ENCODE results near the gene C7orf25.

The C7orf25 gene

GRCh38 chr7:42869131-42870020, 42.5 kb downstream of the C7orf25 start (continued):
- TF ChIP-seq ZSCAN18 (tag by site-specific recombination; IDR thresholded peaks at IDR 0.05), result no peak
- TF ChIP-seq ZNF394 (tag by site-specific recombination; IDR thresholded peaks at IDR 0.05; ENCODE audit: borderline replicate concordance), result no peak
- no peak for TF ChIP-seq ZNF777 (tag by site-specific recombination; IDR thresholded peaks at IDR 0.05; ENCODE audit: borderline replicate concordance)
- TF ChIP-seq ZNF324 (tag by site-specific recombination; IDR thresholded peaks at IDR 0.05), result no peak
- no peak for TF ChIP-seq ZNF521 (tag by site-specific recombination; IDR thresholded peaks at IDR 0.05)
- TF ChIP-seq ZNF292 (tag by site-specific recombination; IDR thresholded peaks at IDR 0.05; ENCODE audit: borderline replicate concordance, low read depth), result no peak
- TF ChIP-seq GLIS1 (tag by site-specific recombination; IDR thresholded peaks at IDR 0.05), result 0 out of 2 replicates have a peak, but pooled peaks have one; percentile 10
- TF ChIP-seq ZNF580 (tag by site-specific recombination; IDR thresholded peaks at IDR 0.05), result no peak
- no peak for TF ChIP-seq ZNF266 (tag by site-specific recombination; IDR thresholded peaks at IDR 0.05; ENCODE audit: low read depth)
- no peak for TF ChIP-seq ZNF221 (tag by site-specific recombination; IDR thresholded peaks at IDR 0.05; ENCODE audit: borderline replicate concordance)
- TF ChIP-seq KLF10 (tag by site-specific recombination; IDR thresholded peaks at IDR 0.05), result no peak

- Histone ChIP-seq H3K36me3 (ENCODE audit: control insufficient read depth in 2 of 2, insufficient read depth in 1 of 2, low read length in 2 of 2) (no peaks in the 10 kb centered on the region), H3K27ac (ENCODE audit: extremely low read depth, low read depth, low read length) (no peak overlapping the region), H3K4me3 (ENCODE audit: low read depth, low read length) (no peak overlapping the region), H3K9me3 (ENCODE audit: control insufficient read depth, insufficient read depth, low read depth, low read length) (no peaks in the 10 kb centered on the region), H3K4me1 (ENCODE audit: control insufficient read depth, insufficient read depth, low read length) (no peaks in the 10 kb centered on the region)
- POLR2A ChIA-PET, result no interaction called here
- TF ChIP-seq ZNF777 (tag by site-specific recombination; IDR thresholded peaks at IDR 0.05; ENCODE audit: borderline replicate concordance), result no peak
- TF ChIP-seq GLI4 (tag by site-specific recombination; IDR thresholded peaks at IDR 0.05), result no peak
- no peak for TF ChIP-seq ZNF214 (tag by site-specific recombination; IDR thresholded peaks at IDR 0.05; ENCODE audit: borderline replicate concordance)
- TF ChIP-seq ZBTB48 (tag by site-specific recombination; IDR thresholded peaks at IDR 0.05), result no peak
- no peak for TF ChIP-seq ZNF280C (tag by site-specific recombination; IDR thresholded peaks at IDR 0.05)
- TF ChIP-seq TRIM28 (IDR thresholded peaks at IDR 0.05; ENCODE audit: borderline replicate concordance, low read length), result no peak
- TF ChIP-seq ZNF600 (tag by site-specific recombination; IDR thresholded peaks at IDR 0.05), result no peak
- no peak for TF ChIP-seq ZNF654 (tag by site-specific recombination; IDR thresholded peaks at IDR 0.05; ENCODE audit: low read depth)
- no peak for TF ChIP-seq KLF17 (tag by site-specific recombination; IDR thresholded peaks at IDR 0.05)
- TF ChIP-seq ZSCAN23 (tag by site-specific recombination; IDR thresholded peaks at IDR 0.05), result no peak
- no peak for TF ChIP-seq ZNF140 (tag by site-specific recombination; IDR thresholded peaks at IDR 0.05)
- TF ChIP-seq SP2 (tag by site-specific recombination; IDR thresholded peaks at IDR 0.05), result no peak
- TF ChIP-seq ZNF514 (tag by site-specific recombination; IDR thresholded peaks at IDR 0.05), result no peak
- no peak for TF ChIP-seq ZNF324 (tag by site-specific recombination; IDR thresholded peaks at IDR 0.05)
- no peak for TF ChIP-seq ZSCAN30 (tag by site-specific recombination; IDR thresholded peaks at IDR 0.05)
- TF ChIP-seq ZNF776 (tag by site-specific recombination; IDR thresholded peaks at IDR 0.05; ENCODE audit: borderline replicate concordance), result no peak
- no peak for TF ChIP-seq ZFP3 (tag by site-specific recombination; IDR thresholded peaks at IDR 0.05; ENCODE audit: low read depth)
- TF ChIP-seq BCL11B (tag by site-specific recombination; IDR thresholded peaks at IDR 0.05; ENCODE audit: low read depth), result no peak
- no peak for TF ChIP-seq ZNF488 (tag by site-specific recombination; IDR thresholded peaks at IDR 0.05)
- CTCF ChIA-PET, result no interaction called here
Measured at GRCh38 chr7:42868480-42868879, 43.4 kb downstream of the C7orf25 start.
